Neural progenitor cell (in vitro differentiated cells): Measurements from ENCODE around the gene ITPRIPL2.

Experiments used
- EZH2 ChIP-seq: fragments of 200-600 bp; sonication (generic); IDR thresholded peaks from 2 replicates; pipeline ENCODE4 v1.6.1; 2017; ENCODE audit warnings: antibody characterized with exemption, mild to moderate bottlenecking, moderate library complexity
- EZH2phosphoT487 ChIP-seq: fragments of 200-600 bp; sonication (generic); IDR thresholded peaks from 2 replicates; pipeline ENCODE4 v1.6.1; 2017; ENCODE audit warnings: antibody characterized with exemption
- TF ChIP-seq, protein P1 (sequence below): fragments of 200-600 bp; sonication (generic); IDR thresholded peaks from 2 replicates; pipeline ENCODE4 v1.5.1; 2017; ENCODE audit warnings: antibody characterized with exemption, mild to moderate bottlenecking

DNA sequence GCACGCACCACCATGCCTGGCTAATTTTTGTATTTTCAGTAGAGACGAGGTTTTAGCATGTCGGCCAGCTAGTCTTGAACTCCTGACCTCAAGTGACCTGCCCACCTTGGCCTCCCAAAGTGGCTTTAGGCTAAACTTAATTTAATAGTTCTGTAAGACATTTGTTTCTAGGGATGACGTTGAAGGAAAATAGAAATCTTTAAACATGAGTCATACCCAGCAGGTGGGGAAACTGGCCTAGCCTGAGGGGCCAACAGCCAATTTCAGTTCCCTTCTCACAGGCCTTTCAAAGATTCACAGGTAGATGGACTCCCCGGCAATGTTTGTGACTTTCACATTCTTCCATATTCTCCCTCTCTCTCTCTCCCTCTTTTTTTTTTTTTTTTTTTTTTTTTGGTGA, 18.1 kb upstream of the ITPRIPL2 start:
- TF ChIP-seq, protein P1, sequence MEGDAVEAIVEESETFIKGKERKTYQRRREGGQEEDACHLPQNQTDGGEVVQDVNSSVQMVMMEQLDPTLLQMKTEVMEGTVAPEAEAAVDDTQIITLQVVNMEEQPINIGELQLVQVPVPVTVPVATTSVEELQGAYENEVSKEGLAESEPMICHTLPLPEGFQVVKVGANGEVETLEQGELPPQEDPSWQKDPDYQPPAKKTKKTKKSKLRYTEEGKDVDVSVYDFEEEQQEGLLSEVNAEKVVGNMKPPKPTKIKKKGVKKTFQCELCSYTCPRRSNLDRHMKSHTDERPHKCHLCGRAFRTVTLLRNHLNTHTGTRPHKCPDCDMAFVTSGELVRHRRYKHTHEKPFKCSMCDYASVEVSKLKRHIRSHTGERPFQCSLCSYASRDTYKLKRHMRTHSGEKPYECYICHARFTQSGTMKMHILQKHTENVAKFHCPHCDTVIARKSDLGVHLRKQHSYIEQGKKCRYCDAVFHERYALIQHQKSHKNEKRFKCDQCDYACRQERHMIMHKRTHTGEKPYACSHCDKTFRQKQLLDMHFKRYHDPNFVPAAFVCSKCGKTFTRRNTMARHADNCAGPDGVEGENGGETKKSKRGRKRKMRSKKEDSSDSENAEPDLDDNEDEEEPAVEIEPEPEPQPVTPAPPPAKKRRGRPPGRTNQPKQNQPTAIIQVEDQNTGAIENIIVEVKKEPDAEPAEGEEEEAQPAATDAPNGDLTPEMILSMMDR = no peak
- TF ChIP-seq EZH2 (no peak), EZH2phosphoT487 (no peak)
